GM21825 (cell line): Measurements from ENCODE around the gene SELL.
"Not testable (repeated sequence)": the region's sequence is repeated elsewhere in the genome, so short reads cannot be mapped to it uniquely, and the experiment has no call there.

Source experiments
- ATAC-seq: cut with Tn5 transposase; IDR thresholded peaks from one replicate; pipeline ENCODE4 v1.9.1; 2021; ENCODE audit warnings: mild to moderate bottlenecking, moderate library complexity; ENCODE audit not compliant: unreplicated experiment

Gene SELL

GRCh38 chr1:169707912-169708604, 3.4 kb downstream of the SELL start:
- ATAC-seq = no peak

GRCh38 chr1:169704797-169705196, 6.6 kb downstream of the SELL start:
- ATAC-seq = no peak

GRCh38 chr1:169701261-169702005, 10.0 kb downstream of the SELL start:
- no peak for ATAC-seq

DNA sequence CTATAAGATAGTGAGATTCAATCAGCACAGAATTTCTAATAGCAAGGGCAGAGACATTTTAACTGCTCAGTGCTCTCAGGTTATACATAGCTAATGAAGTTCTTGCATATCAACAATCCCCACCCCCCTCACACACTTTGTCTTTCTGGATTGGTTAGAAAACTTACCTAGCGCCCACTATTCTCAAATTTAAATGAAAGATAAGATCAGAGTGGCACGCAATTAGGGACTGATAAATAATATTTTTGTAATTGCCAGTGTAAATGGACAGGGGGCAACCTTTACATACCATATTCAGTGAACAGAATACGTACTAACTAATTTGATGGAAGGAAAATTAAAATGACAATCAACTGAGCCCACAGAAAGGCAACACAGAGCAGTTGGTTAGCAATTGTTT, 11.7 kb downstream of the SELL start:
- no peak for ATAC-seq

DNA sequence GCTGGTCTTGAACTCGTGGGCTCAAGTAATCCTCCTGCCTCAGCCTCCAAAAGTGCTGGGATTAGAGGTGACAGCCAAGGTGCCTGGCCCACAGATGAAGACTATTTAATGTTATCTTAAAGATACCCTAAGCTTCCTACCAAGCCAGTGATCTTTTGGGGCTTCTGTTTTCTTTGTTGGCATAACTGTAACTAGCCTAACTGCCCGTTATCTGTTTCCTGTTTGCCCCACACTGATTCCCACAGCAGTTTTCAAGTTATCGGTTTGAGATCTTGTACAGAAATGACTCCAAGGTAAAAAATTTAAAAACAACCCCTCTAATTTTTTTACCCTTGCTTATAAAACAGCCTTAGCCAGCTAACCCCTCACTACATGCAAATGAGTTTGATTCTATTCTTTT, 12.4 kb downstream of the SELL start:
- ATAC-seq = no peak

DNA sequence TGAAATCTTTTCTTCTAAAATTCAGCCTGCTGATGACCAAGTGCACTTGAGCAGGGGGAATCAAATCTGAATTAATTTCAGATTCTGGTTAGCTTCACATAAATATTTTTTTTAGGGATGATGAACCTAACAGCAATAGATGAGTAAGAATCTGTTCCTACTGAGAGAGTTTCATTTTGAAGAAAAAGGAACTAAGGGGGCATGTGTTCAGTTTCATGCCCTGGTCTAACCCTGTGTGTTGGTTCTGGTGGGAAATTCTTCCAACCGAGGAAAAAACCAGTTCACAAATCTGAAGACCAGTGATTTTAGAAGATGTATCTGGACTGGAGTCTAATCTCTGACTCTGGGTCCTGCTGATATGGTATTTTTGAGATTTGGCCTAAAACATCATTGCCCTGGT, 13.7 kb downstream of the SELL start:
- ATAC-seq = peak; percentile 46

GRCh38 chr1:169696273-169697100, 14.9 kb downstream of the SELL start:
- peak; percentile 28 for ATAC-seq

DNA sequence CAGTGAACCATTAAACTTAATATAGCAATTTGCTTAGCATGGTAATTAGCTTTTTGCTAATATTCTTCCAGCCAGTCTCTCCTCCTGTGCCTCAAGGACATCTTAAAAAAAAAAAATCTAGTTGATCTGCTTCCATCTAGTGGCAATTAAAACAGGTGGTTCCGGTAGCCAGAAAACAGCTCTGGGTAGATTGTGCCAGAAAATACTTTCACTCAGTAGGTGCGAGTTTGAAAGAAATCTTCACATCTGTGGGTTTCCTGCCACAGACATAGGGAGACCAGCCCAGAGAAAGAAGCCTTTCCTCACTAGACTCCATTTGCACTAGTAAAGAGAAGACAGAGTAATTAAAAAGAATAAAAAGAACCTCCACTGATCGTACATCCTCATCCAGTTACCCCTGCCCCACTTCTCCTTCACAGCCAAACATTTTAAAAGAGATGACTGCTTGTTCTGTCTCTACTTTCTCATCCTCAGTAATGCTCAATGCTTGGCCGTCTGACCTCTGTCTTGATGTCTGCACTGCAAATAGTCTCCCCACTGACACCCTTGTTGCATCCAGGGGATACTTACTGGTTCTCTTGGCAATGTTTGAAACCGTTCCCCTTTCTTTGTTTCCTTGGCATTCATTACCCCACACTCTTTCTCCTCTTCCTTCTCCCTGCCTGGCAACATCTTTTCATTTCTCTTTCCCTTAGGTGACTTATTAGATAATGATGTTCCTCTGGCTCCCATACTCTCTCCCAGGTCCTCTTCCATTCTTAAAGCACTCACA, 16.9 kb downstream of the SELL start:
- peak; percentile 34 for ATAC-seq

- ATAC-seq = peak; percentile 32
Observed at GRCh38 chr1:169692756-169693460, 18.5 kb downstream of the SELL start.

DNA sequence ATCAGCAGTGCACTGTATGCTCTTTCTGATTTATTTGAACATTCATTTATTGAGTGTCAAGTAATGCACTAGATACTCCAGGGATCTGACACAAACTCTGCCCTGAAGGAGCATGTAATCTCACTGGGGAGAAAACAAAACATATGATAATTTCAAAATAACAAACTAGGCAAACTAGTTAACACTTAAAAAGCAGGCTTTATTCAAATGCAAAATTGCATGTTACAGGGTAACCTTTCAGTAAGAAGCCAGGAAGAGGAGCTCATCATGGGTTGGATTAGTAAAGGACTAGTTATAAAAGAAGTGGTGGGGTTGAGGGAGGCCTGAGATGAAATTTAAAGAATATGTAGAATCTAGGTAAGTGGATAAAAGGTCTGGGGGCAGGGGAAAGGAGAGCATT, 20.9 kb downstream of the SELL start:
- no peak for ATAC-seq

GRCh38 chr1:169689395-169689794, 22.0 kb downstream of the SELL start:
- no peak for ATAC-seq

DNA sequence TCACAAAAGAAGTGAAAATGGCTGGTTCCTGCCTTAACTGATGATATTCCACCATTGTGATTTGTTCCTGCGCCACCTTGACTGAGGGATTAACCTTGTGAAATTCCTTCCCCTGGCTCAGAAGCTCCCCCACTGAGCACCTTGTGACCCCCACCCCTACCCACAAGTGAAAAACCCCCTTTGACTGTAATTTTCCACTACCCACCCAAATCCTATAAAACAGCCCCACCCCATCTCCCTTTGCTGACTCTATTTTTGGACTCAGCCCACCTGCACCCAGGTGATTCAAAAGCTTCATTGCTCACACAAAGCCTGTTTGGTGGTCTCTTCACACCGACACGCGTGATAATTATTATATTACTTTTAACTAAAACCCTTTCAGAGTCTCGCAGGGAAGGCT, 23.0 kb downstream of the SELL start:
- ATAC-seq = not testable (repeated sequence)

DNA sequence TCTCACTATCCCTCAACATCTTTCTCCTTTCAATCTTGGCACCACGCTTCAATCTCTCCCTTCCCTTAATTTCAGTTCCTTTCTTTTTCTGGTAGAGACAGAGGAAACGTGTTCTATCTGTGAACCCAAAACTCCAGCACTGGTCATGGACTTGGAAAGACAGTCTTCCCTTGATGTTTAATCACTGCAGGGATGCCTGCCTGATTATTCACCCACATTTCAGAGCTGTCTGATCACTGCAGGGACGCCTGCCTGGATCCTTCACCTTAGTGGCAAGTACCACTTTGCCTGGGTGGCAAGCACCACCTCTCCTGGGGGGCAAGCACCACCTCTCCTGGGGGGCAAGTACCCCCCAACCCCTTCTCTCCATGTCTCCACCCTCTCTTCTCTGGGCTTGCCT, 27.8 kb downstream of the SELL start:
- no peak for ATAC-seq

DNA sequence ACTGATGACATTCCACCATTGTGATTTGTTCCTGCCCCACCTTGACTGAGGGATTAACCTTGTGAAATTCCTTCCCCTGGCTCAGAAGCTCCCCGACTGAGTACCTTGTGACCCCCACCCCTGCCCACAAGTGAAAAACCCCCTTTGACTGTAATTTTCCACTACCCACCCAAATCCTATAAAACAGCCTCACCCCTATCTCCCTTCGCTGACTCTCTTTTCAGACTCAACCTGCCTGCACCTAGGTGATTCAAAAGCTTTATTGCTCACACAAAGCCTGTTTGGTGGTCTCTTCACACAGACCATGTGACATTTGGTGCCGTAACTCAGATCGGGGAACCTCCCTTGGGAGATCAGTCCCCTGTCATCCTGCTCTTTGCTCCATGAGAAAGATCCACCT, 28.3 kb downstream of the SELL start:
- ATAC-seq = not testable (repeated sequence)

DNA sequence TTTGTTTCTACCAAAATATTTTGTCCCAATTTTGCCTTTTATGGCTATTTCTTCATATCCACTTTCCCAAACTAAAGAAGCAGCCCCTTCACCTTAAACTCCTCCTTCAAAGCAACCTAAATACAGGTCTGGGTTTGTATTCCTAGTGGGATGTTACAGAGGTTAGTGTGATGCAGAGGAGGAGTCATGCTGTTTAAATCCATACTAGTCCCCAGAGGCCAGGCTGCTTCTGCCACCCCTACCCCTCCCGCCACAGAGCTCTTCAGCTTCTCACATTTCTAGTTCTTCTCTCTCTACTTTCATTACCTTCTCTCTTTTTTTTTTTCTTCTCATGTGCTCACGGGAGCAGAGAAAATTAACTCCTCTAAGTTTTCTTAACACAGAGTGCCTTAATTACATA, 29.3 kb downstream of the SELL start:
- no peak for ATAC-seq

DNA sequence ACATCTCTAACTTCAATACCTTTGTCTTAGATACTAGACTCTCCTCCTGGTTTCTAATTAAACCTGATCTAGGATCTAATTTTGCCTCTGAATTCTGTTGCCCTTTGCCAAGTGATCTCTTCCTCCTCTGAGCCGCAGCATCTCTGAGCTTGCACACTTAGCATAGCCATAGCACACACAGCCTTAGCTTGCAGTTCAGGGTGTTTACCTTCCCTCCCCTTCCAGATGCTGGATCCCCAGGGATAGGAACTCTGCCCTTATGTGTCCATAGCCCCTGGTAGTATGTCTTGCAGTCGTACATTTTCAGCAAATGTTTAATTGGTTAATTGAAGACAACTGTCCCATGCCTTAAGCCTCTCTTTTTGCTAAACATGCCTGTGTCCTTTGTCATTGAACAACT, 30.3 kb downstream of the SELL start:
- ATAC-seq = peak; percentile 30

DNA sequence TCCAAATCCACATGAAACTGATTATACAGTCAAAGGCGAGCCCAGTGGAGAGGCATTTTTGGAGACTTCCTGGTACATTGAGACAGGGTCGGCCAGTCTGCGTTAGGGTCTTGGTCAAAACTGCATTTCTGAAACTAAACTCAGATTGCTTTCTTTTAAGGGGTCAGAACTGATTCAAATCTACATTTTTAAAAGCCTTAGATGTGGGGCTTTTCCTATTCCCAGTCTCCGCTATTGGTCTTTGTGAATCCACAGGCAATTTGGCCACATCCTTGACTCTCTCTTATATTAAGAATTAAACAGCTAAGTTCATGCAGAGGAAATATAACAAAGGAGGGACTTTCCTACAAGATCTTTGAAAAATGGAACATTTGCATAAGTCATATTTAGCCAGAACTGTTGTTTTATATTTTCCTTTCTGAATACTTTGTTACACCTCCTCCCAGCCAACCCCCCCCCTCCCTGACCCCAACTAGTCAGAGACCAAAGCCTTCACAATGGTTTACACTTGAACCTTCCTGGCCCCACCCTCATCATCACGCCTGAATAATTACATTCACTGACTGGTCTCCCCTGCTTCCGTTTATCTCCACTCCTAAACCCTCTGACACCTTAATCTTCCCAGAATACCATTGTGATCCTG, 30.9 kb downstream of the SELL start:
- ATAC-seq = peak; percentile 70

GRCh38 chr1:169679692-169680091, 31.7 kb downstream of the SELL start:
- no peak for ATAC-seq

DNA sequence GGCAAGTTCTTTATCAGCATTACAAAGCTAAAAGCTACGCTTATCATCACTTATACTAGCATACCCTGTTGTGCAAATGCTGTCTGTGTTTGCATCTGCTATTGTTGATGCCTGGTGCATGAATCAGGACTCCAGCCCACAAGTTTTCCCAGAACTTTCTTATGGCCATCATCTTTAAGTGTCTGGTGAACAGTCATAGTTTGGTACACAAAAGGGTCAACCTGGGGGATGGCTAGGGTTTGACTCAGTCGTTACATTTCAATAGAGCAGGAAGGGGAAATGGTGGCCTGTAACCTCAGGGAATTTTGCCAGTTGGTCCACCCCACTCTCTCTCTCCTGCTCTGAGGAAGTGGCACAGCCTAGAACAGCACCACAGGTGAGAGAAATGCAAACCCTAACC, 35.4 kb downstream of the SELL start:
- ATAC-seq = no peak

DNA sequence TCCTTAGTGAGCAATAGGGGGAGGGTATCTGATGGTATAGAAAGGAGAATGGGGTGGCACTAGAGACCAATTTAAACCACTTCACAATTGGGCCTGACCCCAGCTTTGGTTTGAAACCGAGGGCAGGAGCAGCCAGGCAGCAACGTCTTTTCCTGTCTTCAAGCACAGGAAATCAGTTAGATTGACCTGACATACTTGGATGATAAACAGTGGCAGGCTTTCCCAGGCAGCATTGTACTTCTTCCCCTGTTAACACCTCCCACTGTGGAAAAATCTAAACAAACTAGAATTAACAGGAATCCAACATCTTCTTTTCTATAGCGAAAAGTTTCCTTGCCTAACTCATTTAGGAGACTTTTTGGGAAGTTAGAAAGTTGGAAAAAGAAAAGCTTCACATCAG, 40.6 kb downstream of the SELL start:
- no peak for ATAC-seq
